Measurements from ENCODE around the gene SMYD4. TPM values are rescaled to one million over a fixed set of nuclear protein-coding genes. Genes with fewer than 3 reads are reported as not detected.

SMYD4 gene
- total RNA-seq, 1 donor from 2014 or later, result 16.7 TPM

DNA sequence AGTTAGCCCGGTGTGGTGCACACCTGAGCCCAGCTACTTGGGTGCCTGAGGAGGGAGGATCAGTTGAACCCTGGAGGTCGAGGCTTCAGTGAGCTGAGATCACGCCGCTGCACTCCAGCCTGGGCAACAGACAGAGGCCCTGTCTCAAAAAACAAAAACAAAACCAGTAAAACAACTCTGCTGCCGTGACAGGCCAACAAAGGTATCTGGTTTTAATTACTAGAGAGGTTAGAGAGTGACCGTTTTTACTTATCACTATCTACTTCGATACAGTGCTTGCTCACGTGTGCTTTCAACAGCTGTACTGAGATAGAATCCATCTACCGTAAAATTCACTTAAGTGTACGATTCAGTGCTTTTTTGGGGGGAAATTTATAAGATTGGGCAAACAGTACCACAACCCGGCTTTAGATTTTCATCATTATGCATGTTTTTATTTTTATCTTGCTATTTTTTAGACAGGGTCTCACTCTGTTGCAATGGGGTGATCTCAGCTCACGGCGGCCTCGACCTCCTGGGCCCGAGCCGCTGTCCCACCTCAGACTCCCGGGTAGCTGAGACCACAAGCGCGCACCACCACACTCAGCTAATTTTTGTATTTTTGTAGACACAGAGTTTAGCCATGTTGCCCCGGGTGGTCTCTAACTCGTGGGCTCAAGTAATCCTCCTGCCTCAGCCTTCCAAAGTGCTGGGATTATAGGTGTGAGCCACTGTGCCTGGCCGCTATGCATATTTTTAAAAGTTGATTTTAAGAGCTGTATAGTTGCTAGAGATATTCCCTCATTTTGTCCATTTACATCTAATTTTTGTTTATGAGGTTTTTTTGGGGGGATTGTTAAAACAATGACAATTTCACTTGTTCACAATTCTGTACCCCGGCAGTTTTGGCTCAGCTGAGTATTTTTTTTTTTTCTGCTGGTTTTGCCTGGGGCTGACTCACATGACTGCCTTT lies 36.9 kb downstream of the SMYD4 start:
- H3K9me3 ChIP-seq, result no peaks in the 10 kb centered on the region
- peak overlapping the region; percentile 57 for H3K27ac ChIP-seq
- H3K36me3 ChIP-seq, result no peaks in the 10 kb centered on the region
- no peak for DNase-seq (ENCODE audit: extremely low spot score in 2 of 2)
- H3K4me1 ChIP-seq, result peaks cover 5% of the 10 kb centered on the region
- H3K4me3 ChIP-seq, result no peak overlapping the region
- intact Hi-C loops (cut with DNase I), result no loop called here
- H3K27me3 ChIP-seq, result no peaks in the 10 kb centered on the region
- no peak for TF ChIP-seq POLR2A (IDR thresholded peaks at IDR 0.05)
- TF ChIP-seq, protein P1, sequence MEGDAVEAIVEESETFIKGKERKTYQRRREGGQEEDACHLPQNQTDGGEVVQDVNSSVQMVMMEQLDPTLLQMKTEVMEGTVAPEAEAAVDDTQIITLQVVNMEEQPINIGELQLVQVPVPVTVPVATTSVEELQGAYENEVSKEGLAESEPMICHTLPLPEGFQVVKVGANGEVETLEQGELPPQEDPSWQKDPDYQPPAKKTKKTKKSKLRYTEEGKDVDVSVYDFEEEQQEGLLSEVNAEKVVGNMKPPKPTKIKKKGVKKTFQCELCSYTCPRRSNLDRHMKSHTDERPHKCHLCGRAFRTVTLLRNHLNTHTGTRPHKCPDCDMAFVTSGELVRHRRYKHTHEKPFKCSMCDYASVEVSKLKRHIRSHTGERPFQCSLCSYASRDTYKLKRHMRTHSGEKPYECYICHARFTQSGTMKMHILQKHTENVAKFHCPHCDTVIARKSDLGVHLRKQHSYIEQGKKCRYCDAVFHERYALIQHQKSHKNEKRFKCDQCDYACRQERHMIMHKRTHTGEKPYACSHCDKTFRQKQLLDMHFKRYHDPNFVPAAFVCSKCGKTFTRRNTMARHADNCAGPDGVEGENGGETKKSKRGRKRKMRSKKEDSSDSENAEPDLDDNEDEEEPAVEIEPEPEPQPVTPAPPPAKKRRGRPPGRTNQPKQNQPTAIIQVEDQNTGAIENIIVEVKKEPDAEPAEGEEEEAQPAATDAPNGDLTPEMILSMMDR (IDR thresholded peaks at IDR 0.05), result no peak
- TF ChIP-seq POLR2AphosphoS5 (IDR thresholded peaks at IDR 0.05; ENCODE audit: insufficient read depth in 1 of 2, low read depth in 1 of 2), result no peak

DNA sequence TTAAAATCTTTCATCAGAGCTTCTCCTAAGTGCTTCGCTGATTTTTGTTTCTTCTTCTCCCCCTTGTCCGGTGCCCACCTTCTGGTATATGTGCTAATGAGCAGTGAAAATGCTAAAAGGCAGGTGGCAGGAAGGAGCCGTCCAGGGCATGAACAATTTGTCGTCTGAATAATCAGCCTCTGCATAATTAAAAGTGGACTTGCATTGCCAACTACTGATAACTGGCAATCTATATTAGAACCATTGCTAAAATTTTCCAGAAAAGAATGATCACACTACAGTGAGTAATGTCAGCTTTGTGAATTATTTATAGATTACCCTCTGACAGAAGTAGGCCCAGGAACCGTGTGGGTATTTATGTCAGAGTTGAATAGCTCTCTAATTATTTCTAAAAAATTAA lies 39.8 kb downstream of the SMYD4 start:
- Histone ChIP-seq H3K27ac (no peak overlapping the region), H3K4me3 (no peak overlapping the region), H3K9me3 (no peaks in the 10 kb centered on the region), H3K36me3 (no peaks in the 10 kb centered on the region), H3K27me3 (no peaks in the 10 kb centered on the region), H3K4me1 (peaks cover 26% of the 10 kb centered on the region)
- DNase-seq (ENCODE audit: extremely low spot score in 2 of 2), result no peak
- intact Hi-C loops (cut with DNase I), result loop anchor here (5.0 kb wide), 1 partner anchor 123 kb away; no protein-coding TSS in a partner anchor
- no peak for TF ChIP-seq POLR2A (IDR thresholded peaks at IDR 0.05)
- TF ChIP-seq, protein P1 (IDR thresholded peaks at IDR 0.05), result no peak
- TF ChIP-seq POLR2AphosphoS5 (IDR thresholded peaks at IDR 0.05; ENCODE audit: insufficient read depth in 1 of 2, low read depth in 1 of 2), result no peak

DNA sequence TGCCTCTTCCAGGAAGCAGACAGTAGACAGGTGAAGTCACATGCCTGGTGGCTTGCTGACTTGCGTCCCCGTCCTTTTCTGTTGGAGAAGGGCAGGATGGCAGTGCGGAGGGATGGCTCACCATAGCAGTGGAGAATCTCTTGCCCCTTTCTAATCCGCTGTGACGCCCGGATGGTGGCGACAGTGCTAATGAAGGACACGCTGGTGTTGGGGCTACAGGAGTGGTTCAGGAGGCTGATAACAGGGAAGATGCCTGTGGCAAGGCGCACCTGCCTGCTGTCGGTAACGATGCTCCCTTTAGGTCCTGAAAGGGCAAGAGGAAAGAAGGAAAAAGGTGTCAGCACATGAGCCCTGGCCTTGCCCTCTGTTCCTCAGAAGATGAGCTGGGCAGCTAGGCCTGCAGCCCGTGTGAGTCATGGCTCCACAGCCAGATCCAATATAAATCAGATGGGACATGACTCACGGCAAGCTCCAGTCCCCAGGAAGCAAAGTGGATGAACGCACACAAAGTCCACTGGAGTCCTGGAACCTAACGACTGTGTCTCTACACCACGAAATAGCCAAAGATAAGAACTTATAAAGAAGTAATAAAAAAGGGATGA lies 42.3 kb downstream of the SMYD4 start:
- Histone ChIP-seq H3K27ac (peak overlapping the region; percentile 85), H3K9me3 (no peaks in the 10 kb centered on the region), H3K4me1 (peaks cover 46% of the 10 kb centered on the region), H3K36me3 (no peaks in the 10 kb centered on the region), H3K27me3 (no peaks in the 10 kb centered on the region), H3K4me3 (no peak overlapping the region)
- TF ChIP-seq, protein P1 (IDR thresholded peaks at IDR 0.05), result no peak
- TF ChIP-seq POLR2AphosphoS5 (IDR thresholded peaks at IDR 0.05; ENCODE audit: insufficient read depth in 1 of 2, low read depth in 1 of 2) (peak; percentile 72 to 89), POLR2A (IDR thresholded peaks at IDR 0.05) (no peak)
- intact Hi-C loops (cut with DNase I), result loop anchor here (5.0 kb wide), 1 partner anchor 120 kb away; no protein-coding TSS in a partner anchor
- DNase-seq (ENCODE audit: extremely low spot score in 2 of 2), result no peak

DNA sequence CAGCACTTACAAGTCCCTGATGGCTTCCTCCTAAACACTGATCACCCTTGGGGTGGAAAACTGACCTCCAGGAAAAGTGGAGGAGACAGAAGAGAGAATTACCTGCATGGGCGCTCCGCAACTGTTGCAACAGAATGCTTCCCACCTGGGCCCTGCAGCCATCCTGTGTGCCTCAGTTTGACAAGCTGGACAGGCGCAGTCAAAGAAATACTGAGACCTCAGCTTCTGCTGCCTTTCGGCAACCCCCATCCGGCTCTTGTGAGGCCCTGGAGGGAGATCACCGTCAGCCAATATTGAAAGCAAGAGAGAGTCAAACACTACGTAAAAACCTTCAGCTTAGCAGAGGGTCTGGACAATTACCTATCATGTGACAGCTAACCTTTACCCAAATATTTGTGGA lies 43.0 kb downstream of the SMYD4 start:
- Histone ChIP-seq H3K36me3 (no peaks in the 10 kb centered on the region), H3K27ac (peak overlapping the region; percentile 85), H3K4me3 (no peak overlapping the region), H3K9me3 (no peaks in the 10 kb centered on the region), H3K4me1 (peaks cover 53% of the 10 kb centered on the region), H3K27me3 (no peaks in the 10 kb centered on the region)
- TF ChIP-seq POLR2A (IDR thresholded peaks at IDR 0.05) (no peak), POLR2AphosphoS5 (IDR thresholded peaks at IDR 0.05; ENCODE audit: insufficient read depth in 1 of 2, low read depth in 1 of 2) (no peak)
- TF ChIP-seq, protein P1 (IDR thresholded peaks at IDR 0.05), result no peak
- no peak for DNase-seq (ENCODE audit: extremely low spot score in 2 of 2)
- intact Hi-C loops (cut with DNase I), result loop anchor here (5.0 kb wide), 1 partner anchor 119 kb away; no protein-coding TSS in a partner anchor
